ENCODE measurements around the gene IGF2R.
"Not testable (repeated sequence)": the region's sequence is repeated elsewhere in the genome, so short reads cannot be mapped to it uniquely, and the experiment has no call there.

IGF2R gene

GRCh38 chr6:159997498-159998101 lies 28.7 kb downstream of the IGF2R start:
- DNase-seq: no peak

GRCh38 chr6:159998538-159998937 lies 29.7 kb downstream of the IGF2R start:
- DNase-seq: no peak

- DNase-seq: no peak
These were observed 30.4 kb downstream of the IGF2R start for GRCh38 chr6:159999240-159999671.

- DNase-seq: no peak
These were observed 31.4 kb downstream of the IGF2R start for GRCh38 chr6:160000280-160000704.

GRCh38 chr6:160000893-160001427 lies 32.1 kb downstream of the IGF2R start:
- not testable (repeated sequence) for DNase-seq

- no peak for DNase-seq
These were observed 34.0 kb downstream of the IGF2R start for GRCh38 chr6:160002882-160003281.

GRCh38 chr6:160004018-160004417 lies 35.1 kb downstream of the IGF2R start:
- no peak for DNase-seq

- DNase-seq: no peak
These were observed 35.7 kb downstream of the IGF2R start for GRCh38 chr6:160004419-160005175.

- no peak for DNase-seq
These were observed 36.3 kb downstream of the IGF2R start for GRCh38 chr6:160005211-160005610.

GRCh38 chr6:160005861-160006540 lies 37.1 kb downstream of the IGF2R start:
- no peak for DNase-seq

- no peak for DNase-seq
These were observed 38.3 kb downstream of the IGF2R start for GRCh38 chr6:160007145-160007544.

GRCh38 chr6:160007611-160008010 lies 38.7 kb downstream of the IGF2R start:
- no peak for DNase-seq

- DNase-seq: no peak
These were observed 41.2 kb downstream of the IGF2R start for GRCh38 chr6:160010067-160010466.

- DNase-seq: peak; percentile 67
These were observed 45.3 kb downstream of the IGF2R start for GRCh38 chr6:160013987-160014868.

GRCh38 chr6:160014869-160015182 lies 45.9 kb downstream of the IGF2R start:
- no peak for DNase-seq

- no peak for DNase-seq
These were observed 47.1 kb downstream of the IGF2R start for GRCh38 chr6:160015778-160016684.

- DNase-seq: no peak
These were observed 53.2 kb downstream of the IGF2R start for GRCh38 chr6:160022101-160022500.

- no peak for DNase-seq
These were observed 53.9 kb downstream of the IGF2R start for GRCh38 chr6:160022793-160023192.

GRCh38 chr6:160024152-160024551 lies 55.3 kb downstream of the IGF2R start:
- no peak for DNase-seq

GRCh38 chr6:160027076-160027475 lies 58.2 kb downstream of the IGF2R start:
- DNase-seq: no peak

- no peak for DNase-seq
These were observed 59.0 kb downstream of the IGF2R start for GRCh38 chr6:160027931-160028330.
